Mesothelial cell of epicardium (in vitro differentiated cells): ENCODE measurements around the gene ACSS2. TPM values are rescaled to one million over a fixed set of nuclear protein-coding genes. Genes with fewer than 3 reads are reported as not detected.

Experiments
- DNase-seq, 2 experiments: peaks; one replicate each; pipeline ENCODE4 v3.0.0; 2021; ENCODE audit warnings: low spot score in 2 of 2; ENCODE audit not compliant: unreplicated experiment in 2 of 2
- H3K27ac Mint-ChIP-seq: 2 replicates; pipeline ENCODE4 v1.8.0; 2021; ENCODE audit warnings: mixed read lengths
- H3K27me3 Mint-ChIP-seq: 2 replicates; pipeline ENCODE4 v1.8.0; 2021; ENCODE audit warnings: low read depth, mixed read lengths
- H3K36me3 Mint-ChIP-seq: 2 replicates; pipeline ENCODE4 v1.8.0; 2021; ENCODE audit warnings: mixed read lengths
- H3K4me1 Mint-ChIP-seq: 2 replicates; pipeline ENCODE4 v1.8.0; 2021; ENCODE audit warnings: mixed read lengths
- H3K4me3 Mint-ChIP-seq: 2 replicates; pipeline ENCODE4 v1.8.0; 2021; ENCODE audit warnings: mild to moderate bottlenecking, moderate library complexity, mixed read lengths
- H3K9me3 Mint-ChIP-seq: 2 replicates; pipeline ENCODE4 v1.8.0; 2021; ENCODE audit warnings: mixed read lengths
- CTCF ChIP-seq: fragments of 200-600 bp; sonication (generic); IDR thresholded peaks from one replicate; pipeline ENCODE4 v1.5.0; 2021; ENCODE audit warnings: antibody characterized with exemption; ENCODE audit not compliant: unreplicated experiment
- total RNA-seq: library from RNA; stranded (reverse); gene quantifications from 3 replicates; pipeline ENCODE4 v1.2.1, GENCODE V29; 2021

ACSS2 gene
- total RNA-seq, 1 donor from 2014 or later, result 32.2 TPM

- TF ChIP-seq CTCF, result no peak
- Mint-ChIP-seq H3K9me3 (no peaks in the 10 kb centered on the region), H3K27ac (no peak overlapping the region), H3K4me1 (peaks cover 7% of the 10 kb centered on the region), H3K36me3 (no peaks in the 10 kb centered on the region), H3K27me3 (no peaks in the 10 kb centered on the region), H3K4me3 (no peak overlapping the region)
- DNase-seq, result no peak
Observed at GRCh38 chr20:34964486-34964885, 88.1 kb downstream of the ACSS2 start.

- no peaks in the 10 kb centered on the region for H3K27me3 Mint-ChIP-seq
- H3K4me1 Mint-ChIP-seq, result peaks cover 11% of the 10 kb centered on the region
- peak overlapping the region; percentile 63 for H3K27ac Mint-ChIP-seq
- H3K4me3 Mint-ChIP-seq, result no peak overlapping the region
- no peak for TF ChIP-seq CTCF
- no peaks in the 10 kb centered on the region for H3K36me3 Mint-ChIP-seq
- no peaks in the 10 kb centered on the region for H3K9me3 Mint-ChIP-seq
- no peak for DNase-seq
Observed at GRCh38 chr20:34965051-34965450, 88.6 kb downstream of the ACSS2 start.

- DNase-seq, result no peak
- no peak overlapping the region for H3K27ac Mint-ChIP-seq
- H3K9me3 Mint-ChIP-seq, result no peaks in the 10 kb centered on the region
- no peaks in the 10 kb centered on the region for H3K36me3 Mint-ChIP-seq
- no peaks in the 10 kb centered on the region for H3K27me3 Mint-ChIP-seq
- peaks cover 24% of the 10 kb centered on the region for H3K4me1 Mint-ChIP-seq
- no peak for TF ChIP-seq CTCF
- no peak overlapping the region for H3K4me3 Mint-ChIP-seq
Observed at GRCh38 chr20:34967421-34967820, 91.0 kb downstream of the ACSS2 start.

- H3K4me1 Mint-ChIP-seq, result peaks cover 29% of the 10 kb centered on the region
- no peaks in the 10 kb centered on the region for H3K9me3 Mint-ChIP-seq
- no peaks in the 10 kb centered on the region for H3K27me3 Mint-ChIP-seq
- H3K27ac Mint-ChIP-seq, result no peak overlapping the region
- H3K4me3 Mint-ChIP-seq, result no peak overlapping the region
- no peaks in the 10 kb centered on the region for H3K36me3 Mint-ChIP-seq
- DNase-seq, result no peak
- TF ChIP-seq CTCF, result no peak
Observed at GRCh38 chr20:34968042-34968775, 91.8 kb downstream of the ACSS2 start.

- no peaks in the 10 kb centered on the region for H3K27me3 Mint-ChIP-seq
- no peaks in the 10 kb centered on the region for H3K36me3 Mint-ChIP-seq
- H3K4me1 Mint-ChIP-seq, result peaks cover 29% of the 10 kb centered on the region
- no peak overlapping the region for H3K4me3 Mint-ChIP-seq
- DNase-seq, result no peak
- TF ChIP-seq CTCF, result no peak
- no peaks in the 10 kb centered on the region for H3K9me3 Mint-ChIP-seq
- H3K27ac Mint-ChIP-seq, result no peak overlapping the region
Observed at GRCh38 chr20:34970193-34970840, 93.9 kb downstream of the ACSS2 start.
